Endodermal cell (in vitro differentiated cells): Measurements from ENCODE around the gene DENND4A. TPM values are rescaled to one million over a fixed set of nuclear protein-coding genes. Genes with fewer than 3 reads are reported as not detected.

Experiments used
- DNase-seq: peaks from one replicate; pipeline ENCODE4 v3.0.0-alpha.2; 2017
- H3K27ac ChIP-seq: 2 replicates; pipeline ENCODE4 v1.5.1; 2013; ENCODE audit warnings: mild to moderate bottlenecking, low read depth, low read length, moderate library complexity
- H3K27me3 ChIP-seq: 2 replicates; pipeline ENCODE4 v1.6.1; 2013; ENCODE audit warnings: mild to moderate bottlenecking, low read length, moderate library complexity; ENCODE audit not compliant: insufficient read depth, control insufficient read depth, poor library complexity, severe bottlenecking
- H3K36me3 ChIP-seq: 2 replicates; pipeline ENCODE4 v1.7.0; 2013; ENCODE audit warnings: mild to moderate bottlenecking, low read length, moderate library complexity; ENCODE audit not compliant: control insufficient read depth, insufficient read depth
- H3K4me1 ChIP-seq: one replicate; pipeline ENCODE4 v1.7.0; 2013; ENCODE audit warnings: low read length; ENCODE audit not compliant: control insufficient read depth, insufficient read depth
- H3K4me3 ChIP-seq: 2 replicates; pipeline ENCODE4 v1.5.1; 2013; ENCODE audit warnings: mild to moderate bottlenecking, low read length, moderate library complexity
- H3K9ac ChIP-seq: 2 replicates; pipeline ENCODE4 v1.6.1; 2013; ENCODE audit warnings: mild to moderate bottlenecking, low read length, moderate library complexity; ENCODE audit not compliant: poor library complexity, severe bottlenecking; ENCODE audit errors: extremely low read depth
- H3K9me3 ChIP-seq: 2 replicates; pipeline ENCODE4 v1.6.1; 2013; ENCODE audit warnings: mild to moderate bottlenecking, low read length, moderate library complexity; ENCODE audit not compliant: control insufficient read depth
- H3K27ac Mint-ChIP-seq: 2 replicates; pipeline ENCODE4 v1.8.0; 2020; ENCODE audit warnings: mixed read lengths
- H3K27me3 Mint-ChIP-seq: 2 replicates; pipeline ENCODE4 v1.8.0; 2021; ENCODE audit warnings: mild to moderate bottlenecking, mixed read lengths; ENCODE audit not compliant: insufficient read depth
- H3K36me3 Mint-ChIP-seq: 2 replicates; pipeline ENCODE4 v1.8.0; 2020; ENCODE audit warnings: low read depth, mixed read lengths
- H3K4me1 Mint-ChIP-seq: 2 replicates; pipeline ENCODE4 v1.8.0; 2020; ENCODE audit warnings: mixed read lengths
- H3K4me3 Mint-ChIP-seq: 2 replicates; pipeline ENCODE4 v1.8.0; 2020; ENCODE audit warnings: mild to moderate bottlenecking, moderate library complexity, mixed read lengths
- H3K9me3 Mint-ChIP-seq: 2 replicates; pipeline ENCODE4 v1.8.0; 2020; ENCODE audit warnings: mild to moderate bottlenecking, mixed read lengths
- CTCF ChIP-seq: fragments of 200-600 bp; sonication (generic); conservative IDR thresholded peaks from 2 replicates; pipeline ENCODE4 v1.5.0; 2021; ENCODE audit warnings: antibody characterized with exemption, mild to moderate bottlenecking
- WGBS, 2 experiments: methylation state at CpG; one replicate each; pipeline versions ENCODE4 v1.1.5 to v1.1.7; 2013; ENCODE audit warnings: missing lambda C conversion rate in 2 of 2, mixed read lengths in 1 of 2; ENCODE audit not compliant: insufficient coverage in 1 of 2, insufficient read length in 1 of 2; 5-methylcytosine and 5-hydroxymethylcytosine counted together
- total RNA-seq, 2 donors: library from RNA; stranded (reverse); fragmentation: NEBNext Ultra II Directional in 1 of 2; extraction: Animal tissue kit (Norgen Biotek cat#: 25700) in 1 of 2; gene quantifications; 2 replicates in 1 of 2; 3 replicates in 1 of 2; pipeline ENCODE4 v1.2.1, GENCODE V29; 2021

DENND4A gene
- total RNA-seq, 2 donors from 2014 or later, result 7.3 to 9.8 TPM

- Histone ChIP-seq H3K27me3 (no peaks in the 10 kb centered on the region), H3K27ac (no peak overlapping the region), H3K4me1 (no peaks in the 10 kb centered on the region), H3K9ac (no peak overlapping the region), H3K36me3 (no peaks in the 10 kb centered on the region), H3K9me3 (no peaks in the 10 kb centered on the region), H3K4me3 (no peak overlapping the region)
- no peak for DNase-seq
- Mint-ChIP-seq H3K36me3 (no peaks in the 10 kb centered on the region), H3K9me3 (no peaks in the 10 kb centered on the region), H3K4me3 (no peak overlapping the region), H3K4me1 (peaks cover 4% of the 10 kb centered on the region), H3K27me3 (no peaks in the 10 kb centered on the region), H3K27ac (no peak overlapping the region)
- no peak for TF ChIP-seq CTCF
- 89 to 96% methylated on average over 3 to 4 of the region's 5 CpGs for WGBS, 2 experiments
These were observed 28.9 kb downstream of the DENND4A start for GRCh38 chr15:65762914-65763787.

DNA sequence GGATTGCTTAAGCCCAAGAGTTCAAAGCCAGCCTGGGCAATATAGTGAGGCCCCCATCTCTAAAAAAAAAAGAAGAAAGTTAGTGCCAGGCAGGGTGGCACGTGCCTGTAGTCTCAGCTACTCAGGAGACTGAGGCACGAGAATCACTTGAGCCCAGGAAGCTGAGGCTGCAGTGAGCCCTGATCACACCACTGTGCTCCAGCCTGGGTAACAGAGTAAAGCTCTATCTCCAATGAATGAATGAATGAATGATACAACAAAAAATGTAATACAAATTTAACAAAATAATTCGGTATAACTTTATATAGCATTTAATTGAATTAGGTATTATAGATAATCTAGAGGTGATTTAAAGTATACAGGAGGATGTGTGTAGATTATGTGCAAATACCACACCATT lies 29.7 kb downstream of the DENND4A start:
- H3K4me3 ChIP-seq, result no peak overlapping the region
- WGBS, 2 experiments, result 79 to 100% methylated on average over 2 of the region's 3 CpGs
- Mint-ChIP-seq H3K27ac (no peak overlapping the region), H3K9me3 (no peaks in the 10 kb centered on the region), H3K36me3 (no peaks in the 10 kb centered on the region), H3K4me1 (peaks cover 4% of the 10 kb centered on the region), H3K4me3 (no peak overlapping the region), H3K27me3 (no peaks in the 10 kb centered on the region)
- DNase-seq, result no peak
- no peaks in the 10 kb centered on the region for H3K27me3 ChIP-seq
- H3K4me1 ChIP-seq, result no peaks in the 10 kb centered on the region
- H3K9me3 ChIP-seq, result no peaks in the 10 kb centered on the region
- H3K36me3 ChIP-seq, result no peaks in the 10 kb centered on the region
- no peak overlapping the region for H3K9ac ChIP-seq
- no peak overlapping the region for H3K27ac ChIP-seq
- TF ChIP-seq CTCF, result no peak

- Mint-ChIP-seq H3K4me3 (no peak overlapping the region), H3K4me1 (no peaks in the 10 kb centered on the region), H3K27ac (no peak overlapping the region), H3K36me3 (no peaks in the 10 kb centered on the region), H3K9me3 (no peaks in the 10 kb centered on the region), H3K27me3 (no peaks in the 10 kb centered on the region)
- no peaks in the 10 kb centered on the region for H3K27me3 ChIP-seq
- H3K9ac ChIP-seq, result no peak overlapping the region
- no peak for DNase-seq
- no peaks in the 10 kb centered on the region for H3K4me1 ChIP-seq
- no peaks in the 10 kb centered on the region for H3K36me3 ChIP-seq
- no peak overlapping the region for H3K4me3 ChIP-seq
- H3K27ac ChIP-seq, result no peak overlapping the region
- H3K9me3 ChIP-seq, result no peaks in the 10 kb centered on the region
- WGBS, 2 experiments, result 86% methylated on average over 2 of the region's 2 CpGs; no CpG with 5 or more reads in 1 of the 2 experiments
- TF ChIP-seq CTCF, result no peak
These were observed 30.7 kb downstream of the DENND4A start for GRCh38 chr15:65761210-65761926.
